ENCODE data around the gene SOCS4. TPM values are rescaled to one million over a fixed set of nuclear protein-coding genes. Genes with fewer than 3 reads are reported as not detected.
"Not testable (repeated sequence)": the region's sequence is repeated elsewhere in the genome, so short reads cannot be mapped to it uniquely, and the experiment has no call there.

The SOCS4 gene
- total and polyA plus RNA-seq, 7 donors, result 4.1 to 23.7 (median 11.7) TPM

DNA sequence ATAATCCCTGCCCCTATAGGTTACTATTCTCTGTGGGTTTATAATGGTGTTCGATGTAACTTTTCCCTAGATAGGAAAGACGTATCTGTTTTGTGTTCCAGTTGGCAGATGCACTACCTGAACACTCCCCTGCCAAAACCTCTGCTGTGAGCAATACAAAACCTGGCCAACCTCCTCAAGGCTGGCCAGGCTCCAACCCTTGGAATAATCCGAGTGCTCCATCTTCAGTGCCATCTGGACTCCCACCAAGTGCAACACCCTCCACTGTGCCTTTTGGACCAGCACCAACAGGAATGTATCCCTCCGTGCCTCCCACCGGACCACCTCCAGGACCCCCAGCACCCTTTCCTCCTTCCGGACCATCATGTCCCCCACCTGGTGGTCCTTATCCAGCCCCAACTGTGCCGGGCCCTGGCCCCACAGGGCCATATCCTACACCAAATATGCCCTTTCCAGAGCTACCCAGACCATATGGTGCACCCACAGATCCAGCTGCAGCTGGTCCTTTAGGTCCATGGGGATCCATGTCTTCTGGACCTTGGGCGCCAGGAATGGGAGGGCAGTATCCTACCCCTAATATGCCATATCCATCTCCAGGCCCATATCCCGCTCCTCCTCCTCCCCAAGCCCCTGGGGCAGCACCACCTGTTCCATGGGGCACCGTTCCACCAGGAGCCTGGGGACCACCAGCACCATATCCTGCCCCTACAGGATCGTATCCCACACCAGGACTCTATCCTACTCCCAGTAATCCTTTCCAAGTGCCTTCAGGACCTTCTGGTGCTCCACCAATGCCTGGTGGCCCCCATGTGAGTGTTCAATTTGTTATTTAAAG is 35.7 kb downstream of the SOCS4 start:
- DNase-seq, result peak in 1 of 2 donors; percentile 29

DNA sequence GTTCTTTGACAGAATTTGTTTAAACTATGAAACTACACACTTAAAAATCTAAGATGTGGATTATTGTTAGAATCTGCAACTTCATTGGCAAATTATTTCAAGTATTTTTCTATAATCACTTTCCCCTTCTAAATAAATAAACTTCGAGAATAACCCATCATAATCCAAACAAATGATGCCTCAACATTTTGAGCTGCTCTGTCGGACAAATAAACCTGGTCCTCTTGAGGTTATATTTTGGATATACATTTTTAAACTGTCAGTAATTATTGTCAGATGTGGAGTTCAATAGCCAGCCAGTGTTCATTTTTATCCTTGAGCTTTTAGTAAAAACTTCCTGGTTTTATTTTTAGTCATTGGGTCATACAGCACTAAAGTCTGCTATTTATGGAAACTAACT is 37.9 kb downstream of the SOCS4 start:
- intact Hi-C loops (cut with DNase I); H3K27me3 ChIP-seq (ENCODE audit: insufficient read depth in 3 of 3, low read length in 2 of 3); H3K27ac ChIP-seq; DNase-seq; H3K4me3 ChIP-seq; H3K9me3 ChIP-seq; ATAC-seq: not testable (repeated sequence)
- Histone ChIP-seq H3K4me1 (peaks cover 13% of the 10 kb centered on the region), H3K36me3 (ENCODE audit: insufficient read depth in 1 of 2, low read depth in 1 of 2) (peaks cover 0 to 62% of the 10 kb centered on the region in 2 donors)
- WGBS, 3 donors, result 85% methylated on average over 2 of the region's 2 CpGs

More for the DNA sequence above, 35.7 kb downstream of the SOCS4 start:
- TF ChIP-seq, protein P1, sequence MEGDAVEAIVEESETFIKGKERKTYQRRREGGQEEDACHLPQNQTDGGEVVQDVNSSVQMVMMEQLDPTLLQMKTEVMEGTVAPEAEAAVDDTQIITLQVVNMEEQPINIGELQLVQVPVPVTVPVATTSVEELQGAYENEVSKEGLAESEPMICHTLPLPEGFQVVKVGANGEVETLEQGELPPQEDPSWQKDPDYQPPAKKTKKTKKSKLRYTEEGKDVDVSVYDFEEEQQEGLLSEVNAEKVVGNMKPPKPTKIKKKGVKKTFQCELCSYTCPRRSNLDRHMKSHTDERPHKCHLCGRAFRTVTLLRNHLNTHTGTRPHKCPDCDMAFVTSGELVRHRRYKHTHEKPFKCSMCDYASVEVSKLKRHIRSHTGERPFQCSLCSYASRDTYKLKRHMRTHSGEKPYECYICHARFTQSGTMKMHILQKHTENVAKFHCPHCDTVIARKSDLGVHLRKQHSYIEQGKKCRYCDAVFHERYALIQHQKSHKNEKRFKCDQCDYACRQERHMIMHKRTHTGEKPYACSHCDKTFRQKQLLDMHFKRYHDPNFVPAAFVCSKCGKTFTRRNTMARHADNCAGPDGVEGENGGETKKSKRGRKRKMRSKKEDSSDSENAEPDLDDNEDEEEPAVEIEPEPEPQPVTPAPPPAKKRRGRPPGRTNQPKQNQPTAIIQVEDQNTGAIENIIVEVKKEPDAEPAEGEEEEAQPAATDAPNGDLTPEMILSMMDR (IDR thresholded peaks at IDR 0.05), result no peak
- peaks cover 0 to 63% of the 10 kb centered on the region in 2 donors for H3K36me3 ChIP-seq (ENCODE audit: insufficient read depth in 1 of 2, low read depth in 1 of 2)
- intact Hi-C loops (cut with DNase I), result no loop called here
- no peak overlapping the region for H3K4me3 ChIP-seq
- WGBS, 3 donors, result 56 to 62% (median 58%) methylated on average over 11 of the region's 11 CpGs
- H3K9me3 ChIP-seq, result no peaks in the 10 kb centered on the region
- peak; percentile 58 to 79 (median 72) for ATAC-seq
- H3K27ac ChIP-seq, result no peak overlapping the region
- no peaks in the 10 kb centered on the region for H3K27me3 ChIP-seq (ENCODE audit: insufficient read depth in 3 of 3, low read length in 2 of 3)
- peaks cover 13% of the 10 kb centered on the region for H3K4me1 ChIP-seq

DNA sequence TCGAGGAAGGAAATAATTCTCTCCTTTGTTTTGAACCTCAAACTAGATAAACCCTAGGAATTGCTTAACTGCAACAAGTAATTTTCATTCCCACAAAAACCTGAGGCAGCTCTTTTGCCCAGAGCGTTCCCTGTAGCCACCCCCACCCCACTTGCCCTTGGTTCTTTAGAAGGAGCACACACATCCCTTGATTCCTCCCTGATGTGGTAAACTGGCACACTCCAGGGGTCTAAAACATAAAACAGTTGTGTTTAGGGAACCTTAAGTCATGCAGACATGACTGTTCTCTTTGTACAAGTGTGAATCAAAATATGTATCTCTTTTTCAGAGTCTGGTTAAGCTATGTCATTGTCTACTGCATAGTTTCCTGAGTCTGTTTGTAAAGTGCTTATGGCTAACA is 38.4 kb downstream of the SOCS4 start:
- 64 to 81% (median 81%) methylated on average over 2 of the region's 2 CpGs for WGBS, 3 donors
- Histone ChIP-seq H3K4me1 (peaks cover 13% of the 10 kb centered on the region), H3K27me3 (ENCODE audit: insufficient read depth in 3 of 3, low read length in 2 of 3) (no peaks in the 10 kb centered on the region), H3K4me3 (no peak overlapping the region), H3K36me3 (ENCODE audit: insufficient read depth in 1 of 2, low read depth in 1 of 2) (peaks cover 0 to 62% of the 10 kb centered on the region in 2 donors), H3K27ac (no peak overlapping the region), H3K9me3 (no peaks in the 10 kb centered on the region)
- intact Hi-C loops (cut with DNase I), result no loop called here
- DNase-seq, result no peak
- no peak for ATAC-seq
- TF ChIP-seq, protein P1 (IDR thresholded peaks at IDR 0.05), result no peak

DNA sequence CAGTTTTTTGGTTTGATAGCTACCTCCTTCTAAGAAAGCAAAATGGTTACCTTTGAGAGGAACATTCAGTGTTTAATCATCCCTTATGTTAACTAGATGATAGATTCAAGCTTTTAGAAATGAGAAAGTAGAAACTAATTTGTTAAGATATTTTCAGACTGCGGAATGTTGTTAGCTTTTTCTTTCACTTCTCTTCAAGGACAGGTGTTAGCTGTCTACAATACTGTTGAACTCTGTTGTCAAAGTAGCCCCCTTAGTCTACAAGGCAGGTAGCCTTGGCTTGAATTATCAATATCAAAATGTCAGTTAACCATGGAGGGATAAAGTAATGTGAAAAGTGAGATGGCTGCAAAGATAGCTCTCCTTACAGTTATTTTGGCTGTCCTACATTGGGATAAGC is 39.2 kb downstream of the SOCS4 start:
- peaks cover 0 to 62% of the 10 kb centered on the region in 2 donors for H3K36me3 ChIP-seq (ENCODE audit: insufficient read depth in 1 of 2, low read depth in 1 of 2)
- no peak overlapping the region for H3K4me3 ChIP-seq
- intact Hi-C loops (cut with DNase I), result no loop called here
- H3K27me3 ChIP-seq (ENCODE audit: insufficient read depth in 3 of 3, low read length in 2 of 3), result no peaks in the 10 kb centered on the region
- WGBS, 3 donors, result 97 to 100% (median 97%) methylated on average over 1 of the region's 1 CpG
- ATAC-seq (no peak), DNase-seq (no peak)
- no peaks in the 10 kb centered on the region for H3K9me3 ChIP-seq
- TF ChIP-seq, protein P1 (IDR thresholded peaks at IDR 0.05), result no peak
- no peak overlapping the region for H3K27ac ChIP-seq
- H3K4me1 ChIP-seq, result peaks cover 13% of the 10 kb centered on the region

DNA sequence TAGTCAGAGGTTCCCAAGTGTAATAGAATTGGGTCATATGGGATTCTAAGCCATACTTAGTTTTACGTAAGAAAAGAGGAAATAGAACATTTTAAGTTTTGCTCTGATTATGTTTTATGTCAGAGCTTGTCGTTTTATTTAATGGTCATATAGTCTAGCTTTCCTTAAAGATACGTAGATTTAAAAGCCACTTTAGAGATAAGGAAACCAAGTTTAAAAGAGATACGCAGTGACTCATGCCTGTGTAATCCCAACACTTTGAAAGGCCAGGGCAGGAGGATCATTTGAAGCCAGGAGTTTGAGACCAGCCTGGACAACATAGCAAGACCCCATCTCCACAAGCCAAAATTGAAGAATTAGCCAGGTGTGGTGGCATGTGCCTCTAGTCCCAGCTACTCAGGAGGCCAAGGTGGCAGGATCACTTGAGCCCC is 44.0 kb downstream of the SOCS4 start:
- TF ChIP-seq, protein P1 (IDR thresholded peaks at IDR 0.05), result no peak
- 84 to 89% (median 88%) methylated on average over 4 of the region's 4 CpGs for WGBS, 3 donors
- no peaks in the 10 kb centered on the region for H3K9me3 ChIP-seq
- intact Hi-C loops (cut with DNase I), result no loop called here
- ATAC-seq (no peak), DNase-seq (no peak)
- H3K4me1 ChIP-seq, result peaks cover 13% of the 10 kb centered on the region
- H3K27me3 ChIP-seq (ENCODE audit: insufficient read depth in 3 of 3, low read length in 2 of 3), result no peaks in the 10 kb centered on the region
- no peak overlapping the region for H3K27ac ChIP-seq
- H3K4me3 ChIP-seq, result no peak overlapping the region
- H3K36me3 ChIP-seq (ENCODE audit: insufficient read depth in 1 of 2, low read depth in 1 of 2), result peaks cover 0 to 22% of the 10 kb centered on the region in 2 donors

All from psoas muscle (tissue), 8 donors.